ENCODE results near the gene UNC80. TPM values are rescaled to one million over a fixed set of nuclear protein-coding genes. Genes with fewer than 3 reads are reported as not detected.

Gene UNC80
- total and polyA plus RNA-seq, 2 experiments from 2014 or later, result not detected

GRCh38 chr2:209762563-209762962 lies 9.1 kb upstream of the UNC80 start:
- Histone ChIP-seq H3K9ac (no peak overlapping the region), H3K4me1 (ENCODE audit: insufficient read depth) (no peaks in the 10 kb centered on the region), H3K27me3 (replicated peaks; ENCODE audit: insufficient read depth) (no peaks in the 10 kb centered on the region), H3K9me3 (ENCODE audit: low read depth) (no peaks in the 10 kb centered on the region), H3K4me3 (no peak overlapping the region), H2AFZ (no peak overlapping the region), H3K79me2 (ENCODE audit: insufficient read depth) (no peaks in the 10 kb centered on the region), H3F3A (ENCODE audit: insufficient read depth) (no peaks in the 10 kb centered on the region), H3K36me3 (ENCODE audit: low read depth) (no peaks in the 10 kb centered on the region), H3K9me2 (ENCODE audit: insufficient read depth) (no peaks in the 10 kb centered on the region), H4K20me1 (ENCODE audit: insufficient read depth) (no peaks in the 10 kb centered on the region), H3K27ac (no peak overlapping the region), H3K4me2 (ENCODE audit: unreplicated experiment) (no peak overlapping the region)
- in situ Hi-C loops (cut with MboI), result no loop called here
- no peak for DNase-seq
- no peak for TF ChIP-seq EZH2 (IDR thresholded peaks at IDR 0.05; ENCODE audit: insufficient read depth, poor library complexity, severe bottlenecking)
- no peak for TF ChIP-seq EZH2phosphoT487 (IDR thresholded peaks at IDR 0.05; ENCODE audit: insufficient read depth, low read depth)

DNA sequence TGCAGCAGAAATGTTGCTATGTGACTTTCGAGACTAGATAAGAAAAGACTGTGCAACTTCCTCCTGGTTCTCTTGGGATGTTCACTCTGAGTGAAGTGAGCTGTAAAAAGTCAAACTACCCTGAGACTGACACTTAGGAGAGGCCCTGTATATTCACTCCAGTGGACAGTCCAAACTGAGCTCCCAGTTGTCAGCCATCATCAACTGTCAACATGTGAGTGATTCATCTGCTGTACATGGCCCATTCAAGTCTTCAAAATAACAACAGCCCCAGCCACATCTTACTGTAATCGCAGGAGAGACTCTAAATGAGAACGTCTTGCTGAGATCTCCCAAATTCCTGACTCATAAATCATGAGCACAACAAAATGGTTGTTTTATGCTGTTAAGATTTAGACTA lies 8.5 kb upstream of the UNC80 start:
- Histone ChIP-seq H3K9ac (no peak overlapping the region), H3K36me3 (ENCODE audit: low read depth) (no peaks in the 10 kb centered on the region), H3K27ac (no peak overlapping the region), H3K9me3 (ENCODE audit: low read depth) (no peaks in the 10 kb centered on the region), H2AFZ (no peak overlapping the region), H3K79me2 (ENCODE audit: insufficient read depth) (no peaks in the 10 kb centered on the region), H3K4me2 (ENCODE audit: unreplicated experiment) (no peak overlapping the region), H3K4me1 (ENCODE audit: insufficient read depth) (no peaks in the 10 kb centered on the region), H3K4me3 (no peak overlapping the region), H3F3A (ENCODE audit: insufficient read depth) (no peaks in the 10 kb centered on the region), H3K27me3 (replicated peaks; ENCODE audit: insufficient read depth) (no peaks in the 10 kb centered on the region), H4K20me1 (ENCODE audit: insufficient read depth) (no peaks in the 10 kb centered on the region), H3K9me2 (ENCODE audit: insufficient read depth) (no peaks in the 10 kb centered on the region)
- in situ Hi-C loops (cut with MboI), result no loop called here
- TF ChIP-seq EZH2phosphoT487 (IDR thresholded peaks at IDR 0.05; ENCODE audit: insufficient read depth, low read depth) (no peak), EZH2 (IDR thresholded peaks at IDR 0.05; ENCODE audit: insufficient read depth, poor library complexity, severe bottlenecking) (no peak)
- 17 to 20% methylated on average over 3 of the region's 3 CpGs for WGBS, 2 experiments (ENCODE audit: low coverage in 1 of 2, low lambda C conversion rate in 2 of 2, missing lambda C conversion rate in 2 of 2)
- no peak for DNase-seq

DNA sequence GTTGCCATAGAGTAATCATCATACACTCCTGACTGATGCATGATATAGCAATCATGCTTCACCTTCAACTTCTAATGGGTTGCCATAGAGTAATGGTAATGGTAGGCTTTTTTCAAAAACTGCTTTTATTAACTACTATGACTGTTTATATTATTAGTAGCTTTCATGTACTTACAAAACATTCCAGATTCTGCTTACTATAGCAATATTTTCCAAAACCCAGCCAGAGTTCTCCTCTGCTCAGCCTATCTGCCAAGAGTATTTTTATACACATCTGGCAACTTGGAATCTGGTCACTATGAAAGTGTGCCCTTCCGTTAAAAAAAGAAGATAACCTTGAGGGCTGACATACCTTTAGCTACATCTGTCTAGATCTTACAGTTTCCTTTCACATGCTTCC lies 5.0 kb upstream of the UNC80 start:
- H3K27me3 ChIP-seq (replicated peaks; ENCODE audit: insufficient read depth), result no peaks in the 10 kb centered on the region
- H3K27ac ChIP-seq, result no peak overlapping the region
- no peak for DNase-seq
- H3K9me3 ChIP-seq (ENCODE audit: low read depth), result no peaks in the 10 kb centered on the region
- no peak overlapping the region for H3K9ac ChIP-seq
- TF ChIP-seq EZH2phosphoT487 (IDR thresholded peaks at IDR 0.05; ENCODE audit: insufficient read depth, low read depth) (no peak), EZH2 (IDR thresholded peaks at IDR 0.05; ENCODE audit: insufficient read depth, poor library complexity, severe bottlenecking) (no peak)
- H3F3A ChIP-seq (ENCODE audit: insufficient read depth), result no peaks in the 10 kb centered on the region
- no peaks in the 10 kb centered on the region for H3K9me2 ChIP-seq (ENCODE audit: insufficient read depth)
- no peaks in the 10 kb centered on the region for H3K79me2 ChIP-seq (ENCODE audit: insufficient read depth)
- WGBS, 2 experiments (ENCODE audit: low coverage in 1 of 2, low lambda C conversion rate in 2 of 2, missing lambda C conversion rate in 2 of 2), result 38 to 41% methylated on average over 1 of the region's 1 CpG
- H2AFZ ChIP-seq, result no peak overlapping the region
- H3K4me2 ChIP-seq (ENCODE audit: unreplicated experiment), result no peak overlapping the region
- in situ Hi-C loops (cut with MboI), result no loop called here
- no peaks in the 10 kb centered on the region for H3K4me1 ChIP-seq (ENCODE audit: insufficient read depth)
- H3K4me3 ChIP-seq, result no peak overlapping the region
- no peaks in the 10 kb centered on the region for H4K20me1 ChIP-seq (ENCODE audit: insufficient read depth)
- no peaks in the 10 kb centered on the region for H3K36me3 ChIP-seq (ENCODE audit: low read depth)

DNA sequence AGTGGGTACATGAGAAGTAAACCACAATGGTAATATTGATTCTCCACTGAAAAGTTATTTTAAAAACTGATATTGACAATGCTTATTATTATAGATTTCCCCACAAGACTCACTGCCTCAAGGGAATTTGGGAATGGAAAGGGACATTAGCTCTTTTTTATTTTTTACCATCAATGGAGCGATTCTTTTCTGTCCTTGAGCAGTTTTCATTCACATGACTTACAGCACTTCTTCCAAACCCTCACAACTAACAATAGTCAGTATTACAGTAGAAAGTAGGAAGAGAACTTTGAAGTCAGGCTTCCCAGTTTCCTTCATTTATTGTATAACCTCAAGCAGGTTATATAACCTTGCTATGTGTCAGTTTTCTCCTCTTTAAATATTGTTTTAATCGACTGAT lies 4.3 kb upstream of the UNC80 start:
- H4K20me1 ChIP-seq (ENCODE audit: insufficient read depth), result no peaks in the 10 kb centered on the region
- no peak for DNase-seq
- H3K4me1 ChIP-seq (ENCODE audit: insufficient read depth), result no peaks in the 10 kb centered on the region
- 17% methylated on average over 2 of the region's 2 CpGs for WGBS, 2 experiments (ENCODE audit: low coverage in 1 of 2, low lambda C conversion rate in 2 of 2, missing lambda C conversion rate in 2 of 2)
- TF ChIP-seq EZH2 (IDR thresholded peaks at IDR 0.05; ENCODE audit: insufficient read depth, poor library complexity, severe bottlenecking) (no peak), EZH2phosphoT487 (IDR thresholded peaks at IDR 0.05; ENCODE audit: insufficient read depth, low read depth) (no peak)
- no peaks in the 10 kb centered on the region; the same call in 1 of the 2 replicates for H3K27me3 ChIP-seq (replicated peaks; ENCODE audit: insufficient read depth)
- H3K79me2 ChIP-seq (ENCODE audit: insufficient read depth), result no peaks in the 10 kb centered on the region
- no peak overlapping the region for H3K4me2 ChIP-seq (ENCODE audit: unreplicated experiment)
- no peaks in the 10 kb centered on the region for H3K9me2 ChIP-seq (ENCODE audit: insufficient read depth)
- H3K27ac ChIP-seq, result no peak overlapping the region
- in situ Hi-C loops (cut with MboI), result no loop called here
- H3K36me3 ChIP-seq (ENCODE audit: low read depth), result no peaks in the 10 kb centered on the region
- no peaks in the 10 kb centered on the region for H3F3A ChIP-seq (ENCODE audit: insufficient read depth)
- H2AFZ ChIP-seq, result no peak overlapping the region
- H3K9me3 ChIP-seq (ENCODE audit: low read depth), result no peaks in the 10 kb centered on the region
- no peak overlapping the region for H3K9ac ChIP-seq
- no peak overlapping the region for H3K4me3 ChIP-seq

- in situ Hi-C loops (cut with MboI), result no loop called here
- no peaks in the 10 kb centered on the region; the same call in 1 of the 2 replicates for H3K27me3 ChIP-seq (replicated peaks; ENCODE audit: insufficient read depth)
- no peaks in the 10 kb centered on the region for H3K9me3 ChIP-seq (ENCODE audit: low read depth)
- H3K79me2 ChIP-seq (ENCODE audit: insufficient read depth), result no peaks in the 10 kb centered on the region
- no peak overlapping the region for H2AFZ ChIP-seq
- no peak for DNase-seq
- H3K4me1 ChIP-seq (ENCODE audit: insufficient read depth), result no peaks in the 10 kb centered on the region
- H3K36me3 ChIP-seq (ENCODE audit: low read depth), result no peaks in the 10 kb centered on the region
- H3K9ac ChIP-seq, result no peak overlapping the region
- H3F3A ChIP-seq (ENCODE audit: insufficient read depth), result no peaks in the 10 kb centered on the region
- no peak overlapping the region for H3K27ac ChIP-seq
- H3K9me2 ChIP-seq (ENCODE audit: insufficient read depth), result no peaks in the 10 kb centered on the region
- TF ChIP-seq EZH2 (IDR thresholded peaks at IDR 0.05; ENCODE audit: insufficient read depth, poor library complexity, severe bottlenecking) (no peak), EZH2phosphoT487 (IDR thresholded peaks at IDR 0.05; ENCODE audit: insufficient read depth, low read depth) (no peak)
- H3K4me2 ChIP-seq (ENCODE audit: unreplicated experiment), result no peak overlapping the region
- no peaks in the 10 kb centered on the region for H4K20me1 ChIP-seq (ENCODE audit: insufficient read depth)
- H3K4me3 ChIP-seq, result no peak overlapping the region
Observed at GRCh38 chr2:209768557-209768956, 3.1 kb upstream of the UNC80 start.

Data from GM23248 (cell line).